Astrocyte (in vitro differentiated cells and primary cell): ENCODE data around the gene MAPKAP1.

Experiments used
- CTCF ChIP-seq: IDR thresholded peaks from 2 replicates; pipeline ENCODE4 v1.5.1; 2011; ENCODE audit warnings: low read depth, mild to moderate bottlenecking, inconsistent platforms, low read length, moderate library complexity; ENCODE audit not compliant: insufficient read depth
- EZH2 ChIP-seq: IDR thresholded peaks from 2 replicates; pipeline ENCODE4 v1.6.1; 2012; ENCODE audit warnings: mild to moderate bottlenecking, low read length, inconsistent platforms; ENCODE audit not compliant: insufficient read depth

- TF ChIP-seq EZH2 (no peak), CTCF (no peak)
These were observed 279.5 kb downstream of the MAPKAP1 start for GRCh38 chr9:125427556-125427955.
